ENCODE measurements around the gene ZNF750. TPM values are rescaled to one million over a fixed set of nuclear protein-coding genes. Genes with fewer than 3 reads are reported as not detected.

Gene ZNF750
- total RNA-seq, 3 donors from 2014 or later = not detected

DNA sequence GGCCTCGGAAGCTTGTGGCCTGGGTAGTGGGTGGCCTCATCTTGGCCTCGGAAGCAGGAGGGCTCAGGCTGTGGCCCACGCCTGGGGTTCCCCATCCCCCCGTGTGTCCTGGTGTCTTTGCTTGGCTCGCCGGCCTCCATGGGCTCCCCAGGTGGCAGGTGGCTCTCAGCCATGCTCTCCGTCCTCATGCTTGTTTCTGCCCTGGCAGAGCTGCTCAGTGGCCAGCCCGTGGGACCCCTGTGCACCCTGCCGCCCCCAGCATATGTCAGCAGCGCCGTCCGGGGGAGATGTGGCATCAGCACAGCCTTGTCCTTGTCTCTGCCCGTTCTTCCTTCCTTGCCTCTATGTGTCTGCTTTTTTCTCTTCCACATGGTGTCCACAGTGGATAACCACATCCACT is 49.4 kb downstream of the ZNF750 start:
- Histone ChIP-seq H3K4me1 (ENCODE audit: low read depth) (no peaks in the 10 kb centered on the region), H3K4me3 (no peak overlapping the region), H3K9me3 (no peaks in the 10 kb centered on the region), H3K36me3 (ENCODE audit: low read depth) (no peaks in the 10 kb centered on the region)
- no peak for TF ChIP-seq CTCF (IDR thresholded peaks at IDR 0.05)
- no peak for ATAC-seq
- intact Hi-C loops (cut with DNase I, micrococcal nuclease) = no loop called here
- DNase-seq = no peak

GRCh38 chr17:82789806-82790205 is 50.0 kb downstream of the ZNF750 start:
- Histone ChIP-seq H3K4me1 (ENCODE audit: low read depth) (no peaks in the 10 kb centered on the region), H3K4me3 (no peak overlapping the region), H3K36me3 (ENCODE audit: low read depth) (no peaks in the 10 kb centered on the region), H3K9me3 (no peaks in the 10 kb centered on the region)
- TF ChIP-seq CTCF (IDR thresholded peaks at IDR 0.05) = no peak
- intact Hi-C loops (cut with DNase I, micrococcal nuclease) = no loop called here
- ATAC-seq (no peak), DNase-seq (no peak)

DNA sequence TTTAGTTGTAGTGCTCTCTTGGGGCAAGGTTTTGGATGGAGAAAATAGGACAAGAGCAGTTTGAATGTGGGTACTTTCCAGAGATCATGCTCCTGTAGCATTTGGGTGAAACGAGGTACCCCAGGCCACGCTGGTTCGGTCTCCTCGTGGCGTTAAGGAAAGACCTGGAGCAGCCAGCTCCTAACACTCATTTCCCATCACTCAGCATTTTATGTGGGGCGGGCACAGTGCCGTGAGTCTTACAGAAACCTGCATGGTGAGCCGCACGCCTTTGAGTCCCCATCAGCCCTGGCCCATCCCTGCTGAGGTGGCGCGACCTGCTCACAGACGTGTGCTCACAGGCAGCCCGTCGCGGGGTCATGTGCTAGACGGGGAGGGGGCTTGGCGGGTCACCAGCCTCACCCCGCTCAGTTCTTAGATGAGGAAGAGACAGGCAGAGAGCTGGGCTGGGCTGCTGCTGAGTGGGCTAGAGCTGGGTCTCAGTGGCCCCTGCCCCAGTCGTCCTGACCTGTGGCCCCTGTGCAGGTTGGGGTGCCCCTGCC is 50.7 kb downstream of the ZNF750 start:
- no peaks in the 10 kb centered on the region for H3K9me3 ChIP-seq
- no peaks in the 10 kb centered on the region for H3K36me3 ChIP-seq (ENCODE audit: low read depth)
- intact Hi-C loops (cut with DNase I, micrococcal nuclease) = no loop called here
- TF ChIP-seq CTCF (IDR thresholded peaks at IDR 0.05) = no peak
- no peak for DNase-seq
- no peak for ATAC-seq
- H3K4me1 ChIP-seq (ENCODE audit: low read depth) = no peaks in the 10 kb centered on the region
- H3K4me3 ChIP-seq = no peak overlapping the region

- H3K36me3 ChIP-seq (ENCODE audit: low read depth) = no peaks in the 10 kb centered on the region
- H3K4me3 ChIP-seq = no peak overlapping the region
- no peak for TF ChIP-seq CTCF (IDR thresholded peaks at IDR 0.05)
- H3K4me1 ChIP-seq (ENCODE audit: low read depth) = no peaks in the 10 kb centered on the region
- no peaks in the 10 kb centered on the region for H3K9me3 ChIP-seq
- no peak for ATAC-seq
- intact Hi-C loops (cut with DNase I, micrococcal nuclease) = no loop called here
- DNase-seq = no peak
Observed at GRCh38 chr17:82788206-82789001, 51.4 kb downstream of the ZNF750 start.

- H3K9me3 ChIP-seq = no peaks in the 10 kb centered on the region
Observed at GRCh38 chr17:82787081-82787848, 52.6 kb downstream of the ZNF750 start.

More at GRCh38 chr17:82787081-82787848, 52.6 kb downstream of the ZNF750 start:
- intact Hi-C loops (cut with DNase I, micrococcal nuclease) = no loop called here
- Histone ChIP-seq H3K36me3 (ENCODE audit: low read depth) (no peaks in the 10 kb centered on the region), H3K4me3 (no peak overlapping the region), H3K4me1 (ENCODE audit: low read depth) (no peaks in the 10 kb centered on the region)
- ATAC-seq (no peak), DNase-seq (no peak)
- TF ChIP-seq CTCF (IDR thresholded peaks at IDR 0.05) = no peak

Measured in mucosa of descending colon (tissue), 3 donors.